Measurements from ENCODE around the gene TRPM2.

DNA sequence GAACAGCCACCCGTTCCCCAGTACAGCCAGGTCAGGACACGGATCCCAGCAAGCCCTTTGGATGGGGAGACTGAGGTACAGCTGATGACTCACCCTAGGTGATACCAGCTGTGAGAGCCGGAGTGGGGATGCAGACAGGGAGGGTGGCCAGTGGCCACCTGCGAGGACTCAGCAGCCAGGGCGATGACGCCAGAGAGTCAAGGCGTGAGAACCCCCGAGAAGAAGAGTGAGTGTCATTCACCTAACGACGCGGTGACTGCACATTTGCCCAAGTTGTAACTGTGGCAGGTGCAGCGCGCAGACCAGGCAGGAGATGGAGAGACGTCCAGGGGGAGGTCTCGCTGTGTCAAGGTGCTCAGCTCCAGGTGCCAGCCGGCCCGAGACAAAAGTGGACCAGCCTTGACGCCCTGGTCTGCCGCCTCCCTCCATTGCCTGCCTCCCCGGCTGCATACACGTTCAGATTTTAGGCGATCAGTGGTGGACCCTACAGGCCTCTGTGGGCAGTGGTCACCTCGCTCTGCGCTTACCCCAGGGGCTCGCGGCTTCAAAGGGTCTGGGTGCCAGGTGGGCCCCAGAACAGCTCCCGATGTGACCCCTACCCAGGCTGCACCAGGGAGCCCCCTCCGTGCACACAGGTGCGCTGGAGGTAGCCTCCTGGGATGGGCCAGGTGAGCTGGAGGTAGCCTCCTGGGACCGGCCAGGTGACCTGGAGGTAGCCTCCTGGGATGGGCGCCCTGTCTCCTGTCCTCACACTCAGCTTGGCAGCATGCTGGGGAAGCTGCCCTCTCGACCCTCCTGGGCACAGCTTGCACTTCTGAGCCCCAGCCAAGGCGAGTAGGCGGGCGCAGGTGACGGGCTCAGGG lies 113.8 kb downstream of the TRPM2 start:
- TF ChIP-seq, protein P1, sequence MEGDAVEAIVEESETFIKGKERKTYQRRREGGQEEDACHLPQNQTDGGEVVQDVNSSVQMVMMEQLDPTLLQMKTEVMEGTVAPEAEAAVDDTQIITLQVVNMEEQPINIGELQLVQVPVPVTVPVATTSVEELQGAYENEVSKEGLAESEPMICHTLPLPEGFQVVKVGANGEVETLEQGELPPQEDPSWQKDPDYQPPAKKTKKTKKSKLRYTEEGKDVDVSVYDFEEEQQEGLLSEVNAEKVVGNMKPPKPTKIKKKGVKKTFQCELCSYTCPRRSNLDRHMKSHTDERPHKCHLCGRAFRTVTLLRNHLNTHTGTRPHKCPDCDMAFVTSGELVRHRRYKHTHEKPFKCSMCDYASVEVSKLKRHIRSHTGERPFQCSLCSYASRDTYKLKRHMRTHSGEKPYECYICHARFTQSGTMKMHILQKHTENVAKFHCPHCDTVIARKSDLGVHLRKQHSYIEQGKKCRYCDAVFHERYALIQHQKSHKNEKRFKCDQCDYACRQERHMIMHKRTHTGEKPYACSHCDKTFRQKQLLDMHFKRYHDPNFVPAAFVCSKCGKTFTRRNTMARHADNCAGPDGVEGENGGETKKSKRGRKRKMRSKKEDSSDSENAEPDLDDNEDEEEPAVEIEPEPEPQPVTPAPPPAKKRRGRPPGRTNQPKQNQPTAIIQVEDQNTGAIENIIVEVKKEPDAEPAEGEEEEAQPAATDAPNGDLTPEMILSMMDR (IDR thresholded peaks at IDR 0.05) = no peak
- TF ChIP-seq POLR2A (IDR thresholded peaks at IDR 0.05) = no peak
